Neuronal stem cell (in vitro differentiated cells): ENCODE results near the gene TEAD3.
"Not testable (repeated sequence)": the region's sequence is repeated elsewhere in the genome, so short reads cannot be mapped to it uniquely, and the experiment has no call there.

Experiments used
- DNase-seq: peaks from one replicate; pipeline ENCODE4 v3.0.0-alpha.2; 2013; ENCODE audit warnings: low spot score
- H2AFZ ChIP-seq: one replicate; pipeline ENCODE4 v1.6.1; 2013; ENCODE audit warnings: mild to moderate bottlenecking, low read length, inconsistent platforms
- H2AK5ac ChIP-seq: 2 replicates; pipeline ENCODE4 v1.6.1; 2013; ENCODE audit warnings: low read depth, mild to moderate bottlenecking, inconsistent platforms, low read length, moderate library complexity, mixed read lengths
- H2BK120ac ChIP-seq: 2 replicates; pipeline ENCODE4 v1.6.1; 2013; ENCODE audit warnings: low read depth, mild to moderate bottlenecking, inconsistent platforms, low read length, moderate library complexity, mixed read lengths
- H2BK12ac ChIP-seq: one replicate; pipeline ENCODE4 v1.6.1; 2013; ENCODE audit warnings: low read length, inconsistent platforms
- H2BK15ac ChIP-seq: 2 replicates; pipeline ENCODE4 v1.6.1; 2013; ENCODE audit warnings: mild to moderate bottlenecking, low read length, inconsistent platforms, mixed read lengths
- H2BK5ac ChIP-seq: one replicate; pipeline ENCODE4 v1.6.1; 2013; ENCODE audit warnings: inconsistent platforms, mild to moderate bottlenecking, low read length, moderate library complexity
- H3K14ac ChIP-seq: one replicate; pipeline ENCODE4 v1.6.1; 2013; ENCODE audit warnings: low read length, inconsistent platforms
- H3K18ac ChIP-seq: 2 replicates; pipeline ENCODE4 v1.6.1; 2013; ENCODE audit warnings: low read length, inconsistent platforms
- H3K23ac ChIP-seq: 2 replicates; pipeline ENCODE4 v1.6.1; 2013; ENCODE audit warnings: low read depth, mild to moderate bottlenecking, mixed read lengths, low read length, inconsistent platforms; ENCODE audit not compliant: poor library complexity
- H3K27ac ChIP-seq: replicated peaks from 3 replicates; pipeline ENCODE4 v1.5.1; 2013; ENCODE audit warnings: low read length, inconsistent platforms
- H3K27me3 ChIP-seq, 3 experiments: 2 replicates each; pipeline ENCODE4 v1.6.1; 2013; ENCODE audit warnings: low read length in 3 of 3, mild to moderate bottlenecking in 2 of 3, inconsistent platforms in 1 of 3, low read depth in 1 of 3, mixed read lengths in 1 of 3, moderate library complexity in 1 of 3; ENCODE audit not compliant: control insufficient read depth in 3 of 3, insufficient read depth in 3 of 3
- H3K36me3 ChIP-seq, 2 donors: replicated peaks in 1 of 2; 2 replicates each; pipeline ENCODE4 v1.6.1; 2013; ENCODE audit warnings: low read length in 2 of 2; ENCODE audit not compliant: control insufficient read depth in 2 of 2, insufficient read depth in 2 of 2
- H3K4ac ChIP-seq: 2 replicates; pipeline ENCODE4 v1.6.1; 2013; ENCODE audit warnings: inconsistent platforms, mild to moderate bottlenecking, low read length, moderate library complexity
- H3K4me1 ChIP-seq, 2 donors: 1 replicate in 1 of 2; 2 replicates in 1 of 2; pipeline ENCODE4 v1.6.1; 2013; ENCODE audit warnings: low read length in 2 of 2, low read depth in 1 of 2; ENCODE audit not compliant: control insufficient read depth in 2 of 2, insufficient read depth in 1 of 2
- H3K4me2 ChIP-seq: one replicate; pipeline ENCODE4 v1.6.1; 2013; ENCODE audit warnings: mild to moderate bottlenecking, low read length, inconsistent platforms; ENCODE audit not compliant: insufficient read depth, poor library complexity, severe bottlenecking
- H3K4me3 ChIP-seq, 2 donors: 2 replicates each; pipeline ENCODE4 v1.5.1; 2013; ENCODE audit warnings: low read length in 2 of 2, mild to moderate bottlenecking in 2 of 2, inconsistent platforms in 1 of 2, moderate library complexity in 1 of 2
- H3K79me1 ChIP-seq: one replicate; pipeline ENCODE4 v1.6.1; 2013; ENCODE audit warnings: low read depth, mild to moderate bottlenecking, inconsistent platforms, low read length, moderate library complexity
- H3K9ac ChIP-seq: one replicate; pipeline ENCODE4 v1.6.1; 2013; ENCODE audit warnings: mild to moderate bottlenecking, low read depth, low read length, inconsistent platforms; ENCODE audit not compliant: poor library complexity
- H3K9me3 ChIP-seq, 2 donors: replicated peaks in 1 of 2; 2 replicates each; pipeline versions ENCODE3 to v1.6.1; 2013; ENCODE audit warnings: low read length in 2 of 2, mild to moderate bottlenecking in 2 of 2, inconsistent platforms in 1 of 2, low read depth in 1 of 2, mixed read lengths in 1 of 2, moderate library complexity in 1 of 2; ENCODE audit not compliant: control insufficient read depth in 2 of 2, insufficient read depth in 1 of 2
- H4K8ac ChIP-seq: one replicate; pipeline ENCODE4 v1.6.1; 2013; ENCODE audit warnings: low read depth, mild to moderate bottlenecking, inconsistent platforms, low read length, moderate library complexity
- H4K91ac ChIP-seq: one replicate; pipeline ENCODE4 v1.6.1; 2013; ENCODE audit warnings: low read length, low read depth, mild to moderate bottlenecking, inconsistent platforms; ENCODE audit not compliant: poor library complexity
- WGBS, 2 donors: extraction: QIAGEN DNeasy Blood & Tissue Kit; methylation state at CpG; one replicate each; pipeline ENCODE4 v1.1.7; 2013; ENCODE audit warnings: missing lambda C conversion rate in 2 of 2, mixed read lengths in 1 of 2; ENCODE audit not compliant: insufficient read length in 2 of 2, insufficient replicate concordance in 1 of 2; ENCODE audit errors: extremely low coverage in 2 of 2; 5-methylcytosine and 5-hydroxymethylcytosine counted together

TEAD3 gene

DNA sequence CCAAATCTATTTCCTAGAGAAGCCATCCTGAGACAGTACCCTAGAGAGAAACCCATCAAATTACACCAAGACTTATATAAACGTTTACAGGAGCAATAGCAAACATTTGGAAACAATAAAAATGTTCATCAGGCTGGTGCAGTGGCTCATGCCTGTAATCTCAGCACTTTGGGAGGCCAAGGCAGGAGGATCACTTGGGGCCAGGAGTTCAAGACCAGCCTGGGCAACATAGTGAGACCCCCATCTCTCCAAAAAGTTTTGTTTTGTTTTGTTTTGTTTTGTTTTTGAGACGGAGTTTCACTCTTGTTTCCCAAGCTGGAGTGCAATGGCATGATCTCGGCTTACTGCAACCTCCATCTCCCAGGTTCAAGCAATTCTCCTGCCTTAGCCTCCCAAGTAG lies 64.2 kb downstream of the TEAD3 start:
- H3K18ac ChIP-seq, H2AFZ ChIP-seq, H2AK5ac ChIP-seq, H3K36me3 ChIP-seq, H3K9ac ChIP-seq, H3K4me2 ChIP-seq, H3K14ac ChIP-seq, H3K4ac ChIP-seq, H3K79me1 ChIP-seq, H4K91ac ChIP-seq, H2BK12ac ChIP-seq, H3K27ac ChIP-seq, H2BK15ac ChIP-seq, H4K8ac ChIP-seq, DNase-seq, H3K4me1 ChIP-seq, H2BK120ac ChIP-seq, H3K27me3 ChIP-seq, H3K23ac ChIP-seq, H3K4me3 ChIP-seq, H2BK5ac ChIP-seq: not testable (repeated sequence)
- WGBS, 2 donors: no CpG with 5 or more reads among the region's 3 CpGs
- peaks cover 11 to 17% of the 10 kb centered on the region in 2 donors for H3K9me3 ChIP-seq

DNA sequence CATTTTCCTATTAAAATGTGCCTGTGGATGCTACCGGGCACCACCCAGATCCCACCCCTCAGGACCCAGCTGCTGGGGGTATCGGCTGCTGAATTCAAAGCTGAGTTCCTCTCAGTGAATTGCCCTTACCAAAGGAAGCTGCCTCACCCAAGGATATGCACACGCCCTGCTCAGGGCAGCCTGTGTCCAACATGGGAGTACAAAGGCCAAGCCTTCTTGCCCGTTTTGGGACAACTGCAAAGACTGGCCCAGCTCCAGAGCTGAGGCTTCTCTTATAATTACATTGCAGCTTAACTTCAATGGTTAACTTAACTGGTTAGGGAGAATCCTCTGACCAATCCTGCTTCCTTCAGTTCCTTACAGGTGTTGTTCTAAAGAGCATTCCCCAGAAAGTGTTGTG lies 64.6 kb downstream of the TEAD3 start:
- no peak for DNase-seq
- H3K36me3 ChIP-seq: peaks cover 0 to 2% of the 10 kb centered on the region in 2 donors
- H2BK12ac ChIP-seq: no peak overlapping the region
- H3K4me1 ChIP-seq: peaks cover 0 to 1% of the 10 kb centered on the region in 2 donors
- no peak overlapping the region for H3K14ac ChIP-seq
- no peaks in the 10 kb centered on the region for H3K27me3 ChIP-seq
- no peak overlapping the region for H2BK5ac ChIP-seq
- no peak overlapping the region for H3K27ac ChIP-seq
- H2BK15ac ChIP-seq: no peak overlapping the region
- H3K4ac ChIP-seq: no peak overlapping the region
- no peak overlapping the region for H2AFZ ChIP-seq
- no peak overlapping the region for H3K18ac ChIP-seq
- H3K23ac ChIP-seq: no peak overlapping the region
- no peaks in the 10 kb centered on the region for H3K79me1 ChIP-seq
- no CpG with 5 or more reads among the region's 4 CpGs for WGBS, 2 donors
- H3K4me3 ChIP-seq: no peak overlapping the region
- H2AK5ac ChIP-seq: no peak overlapping the region
- no peak overlapping the region for H2BK120ac ChIP-seq
- H4K8ac ChIP-seq: no peak overlapping the region
- no peak overlapping the region for H3K4me2 ChIP-seq
- H3K9ac ChIP-seq: no peak overlapping the region
- no peak overlapping the region for H4K91ac ChIP-seq
- peaks cover 11 to 17% of the 10 kb centered on the region in 2 donors for H3K9me3 ChIP-seq

DNA sequence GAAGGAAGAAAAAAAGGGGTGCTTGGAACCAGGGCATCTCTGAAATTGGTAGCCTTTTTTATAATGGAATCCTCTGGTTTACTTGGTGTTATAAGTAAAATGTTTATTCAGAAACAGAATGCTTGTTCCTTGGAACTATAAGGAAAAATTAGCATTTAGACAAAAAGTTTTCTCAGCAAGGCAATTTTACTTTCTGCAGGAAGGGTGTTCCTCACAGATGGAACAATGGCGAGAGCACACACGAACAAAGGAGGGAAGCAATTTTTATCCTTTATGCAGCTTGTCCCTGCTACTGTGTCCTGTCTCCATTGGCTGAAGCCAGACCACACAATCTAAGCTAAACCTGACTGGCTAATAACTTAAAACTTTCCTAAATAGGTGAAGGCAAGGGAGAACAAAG lies 67.4 kb downstream of the TEAD3 start:
- Histone ChIP-seq H3K27ac (no peak overlapping the region), H4K8ac (no peak overlapping the region), H2BK120ac (no peak overlapping the region), H4K91ac (no peak overlapping the region), H3K27me3 (no peaks in the 10 kb centered on the region), H2BK5ac (no peak overlapping the region), H3K4me3 (no peak overlapping the region), H2AFZ (no peak overlapping the region), H3K23ac (no peak overlapping the region), H3K18ac (no peak overlapping the region), H3K4me1 (peaks cover 0 to 9% of the 10 kb centered on the region in 2 donors), H3K9ac (no peak overlapping the region), H2AK5ac (no peak overlapping the region), H3K79me1 (no peaks in the 10 kb centered on the region), H3K36me3 (peaks cover 5 to 15% of the 10 kb centered on the region in 2 donors), H3K4me2 (no peak overlapping the region), H2BK12ac (no peak overlapping the region), H3K14ac (no peak overlapping the region), H3K9me3 (peaks cover 11 to 17% of the 10 kb centered on the region in 2 donors), H3K4ac (no peak overlapping the region), H2BK15ac (no peak overlapping the region)
- WGBS, 2 donors: no CpG with 5 or more reads among the region's 2 CpGs
- no peak for DNase-seq

DNA sequence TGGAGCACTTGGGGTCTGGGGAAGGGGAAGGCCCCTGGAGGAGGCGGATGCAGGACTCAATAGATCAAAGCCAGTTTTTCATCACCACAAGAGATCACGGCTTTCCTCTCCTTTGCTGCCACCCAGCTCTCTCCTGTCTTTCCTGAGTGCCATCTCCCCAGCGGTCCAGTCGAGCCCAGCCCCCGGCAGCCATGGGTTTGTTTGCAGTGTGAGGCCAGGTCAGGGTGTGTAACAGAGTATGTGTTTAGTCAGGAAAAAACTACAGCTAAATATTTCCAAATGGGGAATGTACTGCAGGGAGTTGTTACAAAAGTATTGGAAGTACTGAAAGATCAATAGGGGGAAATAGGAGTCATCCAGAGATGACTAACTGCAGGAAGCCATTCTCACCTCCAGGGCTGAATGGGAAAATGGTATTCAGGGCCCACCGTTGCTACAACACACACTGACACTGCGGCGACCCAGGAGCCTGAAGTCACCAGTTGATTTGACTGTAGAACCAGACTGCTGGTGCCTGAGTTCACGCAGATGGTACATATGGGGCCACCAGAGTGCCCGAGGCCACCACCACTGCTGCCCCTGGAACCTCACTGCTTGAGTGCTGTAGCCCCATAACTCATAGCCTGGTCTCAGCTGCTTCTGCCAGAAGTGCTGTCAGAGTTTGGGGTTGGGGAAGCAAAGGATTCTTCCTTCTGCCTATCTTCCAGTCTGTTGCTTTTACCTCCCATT lies 68.3 kb downstream of the TEAD3 start:
- Histone ChIP-seq H2AFZ (no peak overlapping the region), H3K27ac (no peak overlapping the region), H4K91ac (no peak overlapping the region), H3K18ac (no peak overlapping the region), H2BK120ac (no peak overlapping the region), H2BK5ac (no peak overlapping the region), H3K4me3 (no peak overlapping the region), H3K4me1 (peaks cover 0 to 9% of the 10 kb centered on the region in 2 donors), H2BK15ac (peak overlapping the region; percentile 20), H3K9ac (no peak overlapping the region), H4K8ac (no peak overlapping the region), H2AK5ac (no peak overlapping the region), H3K36me3 (peaks cover 7 to 24% of the 10 kb centered on the region in 2 donors), H3K9me3 (peaks cover 11 to 17% of the 10 kb centered on the region in 2 donors), H3K4me2 (no peak overlapping the region), H3K14ac (no peak overlapping the region), H3K4ac (no peak overlapping the region), H2BK12ac (no peak overlapping the region), H3K27me3 (no peaks in the 10 kb centered on the region), H3K23ac (no peak overlapping the region), H3K79me1 (no peaks in the 10 kb centered on the region)
- WGBS, 2 donors: no CpG with 5 or more reads among the region's 10 CpGs
- no peak for DNase-seq
